22Rv1 (cell line): ENCODE results near the gene KRTAP12-1.
A peak's percentile ranks its signal among the peaks of the same experiment; 100 is the strongest.

Experiments used
- CTCF ChIP-seq: fragments of 450-650 bp; IDR thresholded peaks from 2 replicates; pipeline ENCODE4 v1.5.1; 2017; ENCODE audit warnings: mild to moderate bottlenecking
- ZFX ChIP-seq: fragments of 450-650 bp; IDR thresholded peaks from 2 replicates; pipeline ENCODE4 v1.6.1; 2017; ENCODE audit warnings: antibody characterized with exemption, borderline replicate concordance

DNA sequence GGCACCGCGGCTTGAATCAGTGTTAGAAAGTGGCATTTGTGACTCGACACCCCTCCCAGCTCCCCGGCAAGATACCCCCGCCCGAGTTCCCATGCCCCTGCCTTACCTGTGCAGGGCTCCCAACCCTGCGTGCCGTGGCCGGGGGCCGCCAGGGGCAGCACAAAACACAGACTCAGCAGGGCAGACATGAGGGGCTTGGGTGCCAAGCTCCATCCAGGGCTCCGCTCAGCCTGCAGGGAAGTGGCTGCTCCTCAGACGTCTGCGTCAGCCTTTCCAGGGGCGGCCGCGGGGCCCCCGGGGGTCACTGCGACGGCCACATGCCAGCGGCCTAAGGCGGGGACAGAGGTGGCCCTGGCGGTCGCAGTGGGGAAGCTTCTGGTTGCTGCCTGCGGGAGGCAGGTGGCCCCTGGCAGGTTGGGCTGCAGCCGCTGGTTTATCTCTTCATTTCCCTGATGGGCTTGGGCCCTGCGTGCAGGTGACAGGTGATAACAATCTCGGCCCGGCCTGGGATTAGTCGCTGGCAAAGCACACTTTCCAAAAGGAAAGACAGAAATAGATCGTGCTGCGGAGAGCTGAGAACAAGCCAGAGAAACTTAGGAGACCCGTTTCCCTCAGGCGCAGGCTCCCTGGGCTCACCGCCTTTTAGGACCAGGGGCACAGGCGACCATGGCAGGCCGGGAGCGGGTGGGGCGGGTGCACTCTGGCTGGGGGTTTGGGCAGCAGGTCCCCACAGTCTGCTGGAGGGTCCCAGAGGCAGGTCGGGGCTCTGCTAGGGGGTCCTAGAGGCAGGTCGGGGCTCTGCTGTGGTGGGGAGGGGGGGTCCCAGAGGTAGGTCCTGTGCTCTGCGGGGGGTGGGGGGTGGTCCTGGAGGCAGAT is 29.6 kb upstream of the KRTAP12-1 start, which contains the start of gene TSPEAR:
- peak; percentile 23; the same call in 1 of the 2 replicates for TF ChIP-seq CTCF
- no peak for TF ChIP-seq ZFX
